ENCODE measurements around the gene GRM4.

Gene GRM4

DNA sequence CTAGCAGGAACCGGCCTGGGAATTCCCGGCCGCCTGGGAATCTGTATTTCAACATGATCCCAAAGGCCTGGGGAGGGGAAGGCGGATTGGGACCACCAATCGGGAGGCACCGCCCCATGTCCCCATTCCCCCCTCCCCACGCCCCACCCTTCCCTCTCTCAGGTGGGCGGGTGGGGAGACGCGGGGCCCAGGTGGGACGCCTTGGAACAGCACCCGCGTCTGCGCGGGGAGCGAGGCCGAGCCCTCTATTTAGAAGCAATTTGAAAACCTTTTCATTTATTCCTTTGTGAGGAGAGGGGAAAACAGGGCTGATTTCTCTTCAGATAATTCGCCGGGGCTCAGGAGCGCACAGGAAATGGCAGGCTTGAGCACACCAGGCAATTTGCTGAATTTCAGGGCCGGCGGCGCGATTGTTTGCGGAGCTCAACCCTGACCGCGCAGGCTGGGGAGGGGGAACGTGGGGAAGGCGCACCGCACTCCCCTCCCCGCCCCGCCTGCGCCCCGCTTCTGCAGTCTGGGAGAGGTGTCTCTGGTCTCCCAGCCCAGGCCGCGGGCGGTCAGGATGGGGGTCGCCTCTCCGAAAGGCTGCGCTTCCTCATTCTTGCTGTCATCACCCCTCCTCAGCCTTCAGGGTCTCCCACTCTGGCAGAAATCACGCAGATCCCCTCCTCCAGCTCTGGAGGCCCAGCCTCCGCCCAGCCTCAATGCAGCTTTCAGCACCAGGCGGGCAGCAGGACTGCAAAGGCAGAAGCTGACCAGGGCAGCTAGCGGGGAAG, 170.0 kb downstream of the GRM4 start:
- no peak for DNase-seq

DNA sequence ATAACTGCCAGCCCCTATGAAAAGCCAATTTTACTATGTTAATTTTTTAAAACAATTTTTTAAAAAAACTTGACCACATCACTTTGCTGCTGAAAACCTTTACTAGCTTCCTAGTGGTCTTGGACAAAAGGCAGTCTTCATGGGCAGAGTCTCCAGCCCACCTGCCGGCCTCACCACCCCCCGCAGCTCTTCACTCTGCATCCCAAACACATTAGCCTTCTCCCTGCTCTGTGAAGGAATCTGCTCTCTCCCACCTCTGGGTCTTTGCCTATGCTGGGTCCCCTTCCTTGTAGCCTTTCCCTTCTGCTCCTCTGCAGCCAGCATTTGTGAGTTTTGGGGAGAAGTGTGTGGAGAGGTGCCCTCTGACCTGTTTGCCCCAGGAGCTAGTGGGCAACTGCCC, 171.4 kb downstream of the GRM4 start:
- no peak for DNase-seq

DNA sequence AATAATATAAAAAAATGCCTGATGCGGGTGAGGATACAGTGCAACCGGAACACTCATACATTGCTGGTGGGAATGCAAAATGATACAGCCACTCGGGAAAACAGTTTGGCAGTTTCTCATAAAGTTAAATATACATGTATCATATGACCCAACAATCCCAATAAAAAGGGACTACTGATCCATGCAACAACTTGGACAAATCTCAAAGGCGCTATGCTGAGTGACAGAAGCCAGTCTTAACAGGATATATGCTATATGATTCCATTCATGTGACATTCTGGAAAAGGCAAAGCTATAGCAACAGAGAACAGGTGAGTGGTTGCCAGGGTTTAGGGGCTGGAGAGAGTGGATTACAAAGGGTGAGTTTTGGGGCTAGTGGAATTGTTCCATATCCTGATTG, 171.9 kb downstream of the GRM4 start:
- no peak for DNase-seq

DNA sequence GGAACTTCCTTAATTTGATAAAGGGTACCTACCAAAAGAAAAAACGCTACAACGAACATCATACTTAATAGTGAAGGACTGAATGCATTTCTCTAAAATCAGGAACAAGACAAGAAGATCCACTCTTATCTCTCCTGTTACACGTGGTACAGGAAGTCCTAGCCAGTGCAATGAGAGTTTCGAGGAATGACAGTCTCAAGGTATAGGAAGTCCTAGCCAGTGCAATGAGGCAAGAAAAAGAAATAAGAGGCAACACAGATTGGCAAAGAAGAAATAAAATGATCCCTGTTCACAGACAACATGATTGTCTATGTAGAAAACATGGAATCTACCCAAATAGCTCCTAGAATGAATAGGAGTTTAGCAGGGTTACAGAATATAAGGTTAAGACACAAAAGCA, 174.3 kb downstream of the GRM4 start:
- DNase-seq, result no peak

Measured in NCI-H1417 treated with DMSO at 0.1 percent for 48 hours (cell line).